Pons (tissue), 1 donor: ENCODE measurements around the gene KDM4C.
"Not testable (repeated sequence)": the region's sequence is repeated elsewhere in the genome, so short reads cannot be mapped to it uniquely, and the experiment has no call there.

Experiments used
- DNase-seq: peaks from one replicate; pipeline ENCODE4 v3.0.0-alpha.2; 2016; ENCODE audit warnings: low spot score

KDM4C gene

DNA sequence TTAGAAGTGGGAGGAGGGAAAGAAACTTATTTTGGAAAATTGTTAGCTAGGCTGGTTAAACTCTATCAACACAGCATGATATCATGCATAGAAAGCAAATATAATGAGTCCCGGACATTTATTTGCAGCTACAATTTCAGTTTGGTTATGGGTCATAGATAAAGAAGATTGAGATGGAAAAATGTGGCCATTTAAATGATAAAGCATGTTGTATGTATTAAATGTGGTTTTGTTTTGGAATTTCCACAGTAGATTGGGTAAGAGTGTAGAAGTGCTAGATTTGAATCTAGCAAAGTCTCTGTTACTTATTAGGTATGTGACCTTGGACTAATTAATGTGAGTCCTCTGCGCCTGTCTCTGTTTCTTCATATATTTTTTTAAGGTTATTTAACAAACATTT, 217.4 kb downstream of the KDM4C start:
- DNase-seq: no peak

DNA sequence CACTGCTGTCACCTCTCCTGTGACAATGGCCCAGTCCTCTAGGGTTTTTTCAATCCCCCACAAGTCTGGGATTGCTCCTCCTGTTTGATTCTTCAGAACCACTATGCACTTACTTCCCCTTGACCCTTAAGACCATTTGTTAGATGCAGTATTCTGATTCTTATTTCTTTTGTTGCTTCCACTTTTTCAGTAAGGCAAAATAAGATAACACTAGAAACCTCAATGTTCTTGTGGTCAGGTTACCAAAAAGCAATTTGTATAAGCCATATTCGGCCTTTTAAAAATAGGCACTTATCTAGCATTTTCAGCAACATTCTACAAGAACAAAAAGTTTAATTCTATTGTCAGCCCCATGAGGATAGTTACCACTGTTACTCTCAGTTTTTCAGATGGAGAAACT, 220.0 kb downstream of the KDM4C start:
- no peak for DNase-seq

DNA sequence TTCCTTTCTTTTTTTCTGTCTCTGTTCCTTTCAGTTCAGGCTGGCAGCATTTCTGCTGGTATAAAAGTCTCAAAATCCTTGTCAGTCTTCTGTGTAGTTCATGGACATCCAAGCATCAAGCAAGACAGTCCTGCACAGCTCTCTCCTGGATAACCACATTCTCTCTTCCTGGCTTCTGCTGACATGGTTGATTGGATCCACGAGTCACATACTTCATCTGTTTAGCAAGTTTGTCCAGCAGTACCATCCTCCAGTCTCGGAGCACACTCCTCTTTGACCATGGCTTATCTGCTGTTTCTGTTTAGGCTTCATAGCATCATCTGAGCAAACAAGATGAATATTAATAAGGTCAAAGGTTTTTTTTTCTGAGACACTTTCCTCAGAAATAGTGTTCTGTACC, 220.8 kb downstream of the KDM4C start:
- no peak for DNase-seq

DNA sequence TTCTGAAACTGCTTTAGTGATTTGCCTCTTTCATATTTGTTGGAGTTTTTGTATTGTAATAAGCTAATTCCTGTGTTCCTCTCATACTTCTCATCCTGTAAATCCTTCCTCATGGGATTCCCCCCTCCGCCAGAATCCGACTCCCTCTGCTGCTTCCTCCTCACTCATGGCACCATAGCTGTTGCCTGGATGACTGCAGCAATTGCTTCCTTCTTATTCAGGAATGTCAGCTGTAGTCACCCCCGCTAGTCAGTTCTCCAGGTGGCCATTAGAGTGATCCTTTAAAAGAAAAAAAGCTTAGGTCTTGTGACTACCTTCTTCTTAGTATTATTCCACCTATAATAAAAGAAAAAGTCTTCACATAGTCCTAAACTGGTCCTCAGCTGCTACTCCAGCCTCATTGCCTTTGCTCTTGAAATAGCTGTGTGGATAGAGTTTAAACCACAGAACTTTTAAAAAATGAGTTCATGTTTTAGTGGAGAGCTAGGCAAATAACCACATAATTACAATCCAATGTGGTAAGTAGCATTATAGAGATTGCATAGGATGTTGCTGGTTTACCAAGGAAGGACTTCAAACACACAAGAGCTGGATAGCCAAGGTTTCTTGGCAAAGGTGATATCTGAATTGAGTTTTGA, 227.3 kb downstream of the KDM4C start:
- no peak for DNase-seq

DNA sequence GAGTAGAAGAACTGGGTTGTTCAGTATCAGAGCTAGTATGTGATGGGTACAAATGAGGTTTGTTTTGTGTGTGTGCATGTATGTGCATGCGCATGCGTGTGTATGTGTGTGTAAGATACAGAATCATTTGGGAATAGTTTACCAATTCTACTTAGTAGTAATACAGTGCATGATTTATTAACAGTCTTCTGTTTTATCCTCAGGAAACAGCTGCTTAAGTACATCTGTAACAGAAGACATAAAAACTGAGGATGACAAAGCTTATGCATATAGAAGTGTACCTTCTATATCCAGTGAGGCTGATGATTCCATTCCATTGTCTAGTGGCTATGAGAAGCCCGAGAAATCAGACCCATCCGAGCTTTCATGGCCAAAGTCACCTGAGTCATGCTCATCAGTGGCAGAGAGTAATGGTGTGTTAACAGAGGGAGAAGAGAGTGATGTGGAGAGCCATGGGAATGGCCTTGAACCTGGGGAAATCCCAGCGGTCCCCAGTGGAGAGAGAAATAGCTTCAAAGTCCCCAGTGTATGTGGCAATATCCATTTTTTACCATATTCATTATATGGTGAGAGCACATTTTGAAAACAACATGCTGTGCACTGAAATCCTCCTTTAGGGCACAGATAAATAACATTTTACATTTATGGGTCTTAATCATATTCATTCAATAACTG, 228.5 kb downstream of the KDM4C start:
- DNase-seq: no peak

DNA sequence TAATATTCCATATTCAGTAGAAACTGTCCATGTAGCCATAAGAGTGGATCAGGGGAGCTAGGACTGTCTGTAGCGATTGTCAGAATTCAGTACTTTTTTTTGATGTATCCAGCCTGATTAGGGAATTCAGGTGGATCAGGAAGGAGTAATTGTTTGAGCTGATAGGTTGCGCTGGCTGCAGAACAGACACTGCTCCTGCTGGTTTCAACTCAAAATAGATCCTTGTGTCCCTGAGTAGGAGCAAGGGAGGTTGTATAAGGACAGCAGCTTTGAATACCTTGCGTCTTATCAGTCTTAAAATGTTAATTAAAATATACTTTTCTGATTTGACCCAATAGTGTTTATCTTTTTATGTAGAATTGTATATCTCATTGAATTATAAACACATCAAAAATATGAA, 229.6 kb downstream of the KDM4C start:
- no peak for DNase-seq

DNA sequence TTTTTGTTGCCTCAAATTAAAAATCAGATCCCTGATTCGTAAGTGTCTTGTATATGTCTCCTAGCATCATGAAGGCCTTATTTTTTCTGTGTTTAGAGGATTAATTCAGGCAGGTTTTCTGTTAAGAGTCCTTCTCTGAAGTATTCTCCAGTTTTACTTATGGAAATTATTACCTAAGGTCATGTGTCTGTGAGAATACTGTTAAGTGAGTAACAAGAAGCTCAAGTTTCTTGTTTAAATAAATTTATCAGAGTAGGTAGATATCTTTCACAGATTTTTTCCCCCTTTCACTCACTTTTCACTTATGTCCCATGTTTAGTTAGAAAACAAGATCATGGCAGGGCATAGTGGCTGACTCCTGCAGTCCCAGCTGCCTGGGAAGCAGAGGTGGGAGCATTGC, 233.6 kb downstream of the KDM4C start:
- no peak for DNase-seq

DNA sequence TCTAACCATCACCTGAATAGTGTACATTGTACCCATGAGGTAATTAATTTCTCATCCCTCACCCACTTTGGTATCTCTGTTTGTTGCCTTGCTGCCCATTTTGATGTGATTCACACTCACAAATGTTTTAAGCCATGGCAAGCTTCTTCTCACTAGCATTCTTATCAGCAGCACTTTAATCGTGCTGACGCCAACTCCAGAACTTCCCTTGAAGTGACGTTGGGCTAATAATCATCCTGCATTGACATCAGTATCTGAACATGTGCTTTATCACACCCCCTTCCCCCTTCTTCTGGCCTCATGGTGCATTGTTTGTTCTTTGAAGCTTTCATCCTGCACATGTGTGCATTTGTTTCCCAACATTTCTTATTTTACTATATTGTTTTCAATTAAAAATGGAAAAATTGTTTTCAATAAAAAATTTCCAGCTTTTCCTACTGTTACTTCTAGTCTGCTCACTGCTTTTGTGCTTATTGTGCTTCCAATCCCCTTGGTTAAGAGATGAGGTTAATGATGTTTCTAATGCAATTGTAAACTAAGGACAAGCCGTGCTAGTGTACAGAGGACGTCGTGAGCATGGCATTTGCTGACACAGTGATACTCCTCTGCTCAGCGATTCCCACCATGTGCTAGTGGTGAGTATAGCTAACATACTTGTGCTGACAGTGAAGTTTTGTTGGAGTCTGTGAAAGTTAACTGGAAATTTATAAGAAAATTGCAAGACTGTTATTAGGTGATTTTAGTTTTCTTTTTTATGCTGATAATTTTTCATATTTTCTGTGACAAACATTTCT, 238.5 kb downstream of the KDM4C start:
- no peak for DNase-seq

DNA sequence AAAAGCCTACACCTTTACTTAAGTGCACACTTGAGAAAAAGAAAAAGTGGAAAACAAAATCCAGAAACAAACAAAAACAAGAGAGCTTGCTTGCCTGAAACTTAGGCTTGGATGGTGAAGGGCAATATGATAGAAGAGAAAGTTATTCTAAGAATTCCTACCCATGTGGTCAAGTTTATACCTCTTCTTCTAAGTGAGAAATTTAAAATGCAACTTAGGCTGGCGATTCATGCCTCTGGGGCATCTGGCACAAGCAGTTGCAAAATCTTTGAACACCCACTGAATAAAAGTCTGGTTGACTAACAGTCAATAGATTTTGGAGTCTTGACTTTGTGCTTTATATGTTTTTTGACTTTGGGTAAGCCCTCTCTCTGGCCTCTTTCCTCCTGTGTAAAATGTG, 239.6 kb downstream of the KDM4C start:
- DNase-seq: no peak

DNA sequence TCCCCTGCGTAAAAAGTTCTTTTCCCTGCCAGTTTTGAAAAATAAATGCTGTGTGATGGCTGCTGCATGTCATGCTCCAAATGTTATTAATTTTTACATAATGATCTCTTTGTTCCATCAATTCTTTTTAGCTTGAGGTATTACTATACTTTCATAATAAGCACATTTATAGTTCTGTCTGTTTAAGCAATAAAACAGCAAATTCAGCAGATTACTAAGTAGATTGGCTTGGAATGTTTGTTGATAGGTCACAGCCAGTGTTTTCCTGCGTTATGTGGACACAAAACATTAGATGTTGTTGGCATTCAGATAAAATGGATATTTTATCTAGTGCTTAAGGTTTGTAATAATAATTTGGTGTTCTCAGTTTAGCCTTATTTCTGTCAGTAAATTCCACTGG, 242.0 kb downstream of the KDM4C start:
- no peak for DNase-seq

DNA sequence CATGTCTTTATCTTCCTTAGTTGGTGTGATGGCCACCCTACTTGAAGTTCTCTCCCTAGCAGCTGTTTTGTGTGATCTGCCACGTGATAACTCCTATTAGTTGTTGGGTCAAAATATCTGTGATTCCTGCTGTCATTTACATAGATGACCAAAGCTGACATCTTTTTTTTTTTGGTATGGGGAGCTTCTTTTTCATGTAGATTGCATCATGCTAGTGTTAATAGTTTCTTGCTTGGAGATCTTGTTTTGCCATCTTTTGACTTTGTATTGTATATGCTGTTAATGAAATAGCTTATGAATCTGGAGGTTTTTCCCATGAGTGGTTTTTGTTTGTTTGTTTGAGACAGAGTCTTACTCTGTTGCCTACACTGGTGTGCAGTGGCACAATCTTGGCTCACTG, 243.8 kb downstream of the KDM4C start:
- no peak for DNase-seq

DNA sequence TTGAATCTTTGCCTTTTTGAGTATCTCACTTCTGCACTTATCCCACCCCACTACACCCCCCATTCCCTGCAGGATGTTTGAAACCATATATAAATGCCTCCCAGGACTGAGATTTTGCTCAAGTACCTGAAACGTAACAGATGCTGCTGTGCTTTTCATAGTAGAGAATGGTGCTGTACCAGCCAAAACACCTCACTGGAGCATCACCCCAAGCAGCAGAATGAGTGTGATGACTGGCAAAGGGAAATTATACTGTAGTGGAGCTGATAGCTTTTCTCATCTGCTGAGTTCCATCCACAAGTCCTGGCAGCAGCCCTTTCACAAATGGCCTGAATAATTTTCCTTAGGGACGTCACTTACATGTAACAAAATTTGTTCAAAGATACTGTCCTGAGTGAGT, 246.1 kb downstream of the KDM4C start:
- DNase-seq: no peak

DNA sequence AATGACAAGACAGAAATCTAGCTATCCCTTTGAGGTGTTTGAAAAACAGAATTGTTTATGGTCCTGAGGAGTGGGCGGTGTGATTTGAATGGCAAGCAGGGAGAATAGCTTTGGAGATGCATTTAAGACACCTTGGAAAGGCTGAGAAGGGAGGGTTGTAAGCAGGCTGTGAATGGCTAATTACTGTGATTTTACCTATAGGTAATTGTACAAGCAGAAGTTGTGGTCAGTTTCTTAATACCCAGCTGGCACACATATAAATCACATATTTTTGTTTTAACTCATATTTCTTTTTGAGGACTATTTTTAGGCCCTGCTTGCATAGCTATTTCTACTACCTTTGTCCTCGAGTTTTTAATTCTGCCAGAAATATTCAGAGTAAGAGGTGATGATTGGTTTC, 248.6 kb downstream of the KDM4C start:
- no peak for DNase-seq

DNA sequence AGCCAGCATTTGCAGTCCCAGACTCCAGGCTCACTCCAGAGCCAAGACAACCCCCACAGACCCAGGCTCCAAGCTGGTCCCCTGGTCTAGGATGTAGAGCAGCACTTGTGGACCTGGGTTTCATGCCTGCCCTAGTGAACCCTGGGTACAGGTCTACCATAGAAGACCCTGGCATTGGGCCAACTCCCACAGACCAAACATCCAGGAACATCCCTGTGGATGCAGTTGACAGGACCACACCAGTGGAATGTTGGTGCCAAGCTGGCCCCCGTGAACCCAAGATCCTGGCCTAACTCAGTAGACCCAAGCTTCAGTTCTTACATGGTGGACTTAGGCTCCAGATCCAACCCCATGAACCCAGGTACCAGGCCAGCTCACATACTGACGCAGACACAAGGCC, 250.6 kb downstream of the KDM4C start:
- DNase-seq: no peak

DNA sequence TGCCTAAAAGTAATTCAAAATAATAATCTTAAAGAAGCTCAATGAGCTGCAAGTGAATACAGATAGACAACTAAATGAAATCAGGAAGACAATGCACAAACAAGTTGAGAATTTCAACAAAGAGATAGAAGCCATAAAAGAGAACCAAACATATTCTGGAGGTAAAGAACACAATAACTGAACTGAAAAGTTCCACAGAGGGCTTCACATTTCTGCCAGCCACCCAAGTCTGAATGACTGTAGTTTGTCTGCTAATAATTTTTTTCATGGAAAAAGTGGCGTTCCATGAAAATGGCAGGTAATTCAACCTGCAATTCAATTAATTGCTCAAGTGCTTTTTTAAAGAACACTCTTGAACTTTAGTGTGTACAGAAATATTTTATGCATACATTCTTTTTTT, 251.3 kb downstream of the KDM4C start:
- DNase-seq: no peak

DNA sequence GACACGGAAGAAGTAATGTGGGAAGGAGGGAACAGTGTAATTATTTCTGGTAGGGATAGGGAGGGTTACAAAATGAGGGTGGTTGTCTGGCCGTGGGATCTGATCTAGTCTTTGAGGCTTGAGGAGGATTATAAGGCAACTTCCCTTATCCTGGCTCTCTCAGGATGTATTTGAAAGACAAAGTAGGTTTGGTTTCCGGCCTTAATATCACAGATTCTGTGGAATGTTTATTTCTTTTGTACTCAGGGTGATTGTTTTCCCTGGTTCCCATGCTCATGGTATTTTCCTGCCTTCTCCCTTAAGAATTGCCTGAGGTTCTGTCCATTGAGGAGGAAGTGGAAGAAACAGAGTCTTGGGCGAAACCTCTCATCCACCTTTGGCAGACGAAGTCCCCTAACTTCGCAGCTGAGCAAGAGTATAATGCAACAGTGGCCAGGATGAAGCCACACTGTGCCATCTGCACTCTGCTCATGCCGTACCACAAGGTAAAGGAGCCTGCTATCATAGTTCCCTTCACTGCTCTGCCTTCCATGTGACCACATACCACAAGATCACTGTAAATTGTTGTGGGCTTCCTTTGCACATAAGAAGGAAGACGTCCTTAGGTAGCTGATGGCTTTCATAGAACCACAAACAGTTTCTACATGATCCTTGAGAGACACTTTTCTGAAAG, 253.8 kb downstream of the KDM4C start:
- DNase-seq: no peak

DNA sequence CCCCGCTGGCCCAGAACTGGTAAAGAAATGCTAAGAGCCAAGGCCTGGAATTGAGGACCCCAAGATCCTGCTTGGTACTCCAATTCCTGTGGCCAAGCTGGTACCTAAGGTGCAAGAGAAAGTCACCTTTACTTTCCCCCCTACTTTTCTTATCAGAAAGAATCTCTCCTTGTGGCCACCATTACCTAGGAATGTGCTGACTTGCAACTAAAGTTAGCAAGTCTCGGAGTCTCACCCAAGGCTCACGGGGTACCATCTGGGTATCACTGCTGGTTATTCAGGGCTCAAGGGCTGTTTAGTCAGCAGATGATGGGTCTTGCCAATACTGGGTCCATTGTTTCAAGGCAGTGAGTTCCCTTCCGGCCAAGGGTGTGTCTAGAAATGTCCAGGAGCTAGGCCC, 270.2 kb downstream of the KDM4C start:
- no peak for DNase-seq

DNA sequence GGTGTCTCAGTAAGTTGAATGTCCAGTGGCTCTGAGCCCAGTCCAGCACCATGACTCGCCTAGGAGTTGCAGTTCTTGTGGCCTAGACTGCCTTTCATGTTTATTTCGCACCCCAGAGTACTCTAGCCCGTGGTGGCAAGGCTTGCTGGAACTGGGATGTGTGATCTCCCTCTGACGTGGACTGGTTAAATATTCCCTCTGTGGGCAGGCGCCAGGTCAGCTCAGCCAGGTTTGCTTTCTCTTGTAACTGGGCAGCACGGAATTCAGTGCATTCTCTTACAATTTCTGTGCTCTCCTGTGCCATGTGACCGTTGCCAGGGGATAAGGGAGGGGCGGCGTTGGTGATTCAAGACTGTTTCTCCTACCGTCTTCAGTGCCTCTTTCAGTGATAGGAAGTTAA, 270.8 kb downstream of the KDM4C start:
- no peak for DNase-seq

DNA sequence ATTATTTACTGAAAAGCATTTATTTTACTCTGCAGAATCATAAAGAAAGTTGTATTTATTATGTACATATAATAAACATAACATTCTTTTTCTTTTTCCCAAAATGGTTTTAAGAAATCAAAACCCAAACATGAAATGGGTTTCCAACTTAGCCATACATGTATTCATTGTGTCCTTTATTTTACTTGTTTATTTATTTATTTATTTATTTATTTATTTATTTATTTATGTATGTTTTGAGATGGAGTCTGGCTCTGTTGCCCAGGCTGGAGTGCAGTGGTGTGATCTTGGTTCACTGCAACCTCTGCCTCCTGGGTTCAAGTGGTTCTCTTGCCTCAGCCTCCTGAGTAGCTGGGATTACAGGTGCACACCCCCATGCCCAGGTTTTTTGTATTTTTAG, 273.2 kb downstream of the KDM4C start:
- DNase-seq: not testable (repeated sequence)

DNA sequence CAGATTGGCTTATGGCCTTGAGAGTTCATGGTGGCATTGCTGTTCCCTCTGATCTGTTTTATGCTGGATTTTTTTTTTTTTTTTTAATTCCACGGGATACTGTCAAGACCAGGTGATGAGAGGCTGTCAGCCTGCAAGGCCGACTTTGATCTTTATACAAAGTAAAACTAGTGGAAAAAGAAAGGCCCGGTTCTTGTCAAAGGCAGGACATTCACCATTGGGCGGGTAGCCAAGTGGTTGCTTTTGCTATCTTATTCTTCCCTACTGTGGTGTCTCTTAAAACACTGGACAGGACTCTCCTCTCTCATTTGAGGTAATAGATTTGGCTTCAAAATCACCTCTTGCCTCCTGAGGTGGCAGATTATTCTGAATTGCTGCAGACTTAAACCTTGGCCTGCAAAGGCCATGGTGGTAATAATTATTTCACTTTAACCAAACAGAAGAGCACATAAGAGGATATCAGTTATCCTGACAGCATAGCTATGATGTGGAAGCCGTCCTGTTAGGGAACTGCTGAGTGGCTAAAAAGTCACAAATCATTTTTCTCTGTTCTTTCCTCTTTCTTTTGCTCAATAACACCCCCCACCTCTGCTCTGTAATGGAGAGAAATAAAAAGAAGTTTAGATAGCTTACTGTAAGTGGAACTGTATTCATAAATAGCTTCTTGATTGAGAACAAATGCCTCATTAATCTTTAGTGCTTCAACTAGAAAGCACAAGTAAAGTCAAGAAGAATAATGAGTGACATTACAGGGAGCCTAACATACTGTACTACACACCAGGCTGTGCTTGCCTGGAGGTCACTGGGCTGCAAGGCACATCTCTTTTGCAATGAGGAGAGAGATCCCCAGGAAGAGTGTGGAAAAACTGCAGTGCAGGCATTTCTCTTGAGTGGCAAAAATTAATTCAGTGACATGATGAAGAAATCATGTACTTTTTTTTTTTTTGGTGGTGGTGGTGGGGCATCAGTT, 275.6 kb downstream of the KDM4C start:
- no peak for DNase-seq

DNA sequence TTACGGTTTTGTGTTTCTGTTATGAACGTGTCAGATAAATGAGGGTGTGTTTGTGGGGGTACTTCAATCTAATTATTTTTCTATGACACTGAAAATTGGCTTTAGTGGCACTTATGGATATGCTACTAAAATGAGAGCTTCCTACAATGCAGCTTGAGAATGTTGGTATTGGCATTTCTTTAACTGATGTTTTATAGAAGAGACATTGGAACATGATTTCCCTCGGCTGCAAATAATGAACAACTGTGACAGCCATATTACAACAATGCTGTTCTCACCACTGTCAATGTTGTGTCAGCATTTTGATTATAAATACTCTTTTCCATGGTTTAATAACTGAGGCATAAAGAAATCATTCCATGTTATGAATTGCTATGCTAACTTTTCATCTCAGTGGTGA, 279.4 kb downstream of the KDM4C start:
- no peak for DNase-seq

DNA sequence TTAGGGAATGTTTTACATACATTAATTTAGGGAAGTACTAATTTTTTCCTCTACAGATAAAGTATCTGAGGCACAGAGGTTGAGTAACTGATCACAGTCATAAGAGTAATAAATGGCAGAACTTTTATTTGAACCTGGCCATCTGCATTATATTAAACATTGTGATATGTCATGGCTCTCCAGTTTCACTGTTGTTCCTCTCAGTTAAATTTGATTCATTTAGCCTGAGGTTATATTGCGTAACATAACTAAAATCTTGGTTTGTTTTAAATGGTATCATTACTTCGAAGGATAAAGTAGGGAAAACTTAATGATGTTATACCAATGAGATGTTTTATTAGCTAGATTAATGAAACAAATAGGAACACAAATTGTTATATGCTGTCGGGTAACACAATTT, 284.4 kb downstream of the KDM4C start:
- DNase-seq: no peak
